Endodermal cell (in vitro differentiated cells): ENCODE measurements around the gene OTULIN. TPM values are rescaled to one million over a fixed set of nuclear protein-coding genes. Genes with fewer than 3 reads are reported as not detected.

Experiments used
- DNase-seq: peaks from one replicate; pipeline ENCODE4 v3.0.0-alpha.2; 2017
- H3K27ac ChIP-seq: 2 replicates; pipeline ENCODE4 v1.5.1; 2013; ENCODE audit warnings: mild to moderate bottlenecking, low read depth, low read length, moderate library complexity
- H3K27me3 ChIP-seq: 2 replicates; pipeline ENCODE4 v1.6.1; 2013; ENCODE audit warnings: mild to moderate bottlenecking, low read length, moderate library complexity; ENCODE audit not compliant: insufficient read depth, control insufficient read depth, poor library complexity, severe bottlenecking
- H3K36me3 ChIP-seq: 2 replicates; pipeline ENCODE4 v1.7.0; 2013; ENCODE audit warnings: mild to moderate bottlenecking, low read length, moderate library complexity; ENCODE audit not compliant: control insufficient read depth, insufficient read depth
- H3K4me1 ChIP-seq: one replicate; pipeline ENCODE4 v1.7.0; 2013; ENCODE audit warnings: low read length; ENCODE audit not compliant: control insufficient read depth, insufficient read depth
- H3K4me3 ChIP-seq: 2 replicates; pipeline ENCODE4 v1.5.1; 2013; ENCODE audit warnings: mild to moderate bottlenecking, low read length, moderate library complexity
- H3K9ac ChIP-seq: 2 replicates; pipeline ENCODE4 v1.6.1; 2013; ENCODE audit warnings: mild to moderate bottlenecking, low read length, moderate library complexity; ENCODE audit not compliant: poor library complexity, severe bottlenecking; ENCODE audit errors: extremely low read depth
- H3K9me3 ChIP-seq: 2 replicates; pipeline ENCODE4 v1.6.1; 2013; ENCODE audit warnings: mild to moderate bottlenecking, low read length, moderate library complexity; ENCODE audit not compliant: control insufficient read depth
- H3K27ac Mint-ChIP-seq: 2 replicates; pipeline ENCODE4 v1.8.0; 2020; ENCODE audit warnings: mixed read lengths
- H3K27me3 Mint-ChIP-seq: 2 replicates; pipeline ENCODE4 v1.8.0; 2021; ENCODE audit warnings: mild to moderate bottlenecking, mixed read lengths; ENCODE audit not compliant: insufficient read depth
- H3K36me3 Mint-ChIP-seq: 2 replicates; pipeline ENCODE4 v1.8.0; 2020; ENCODE audit warnings: low read depth, mixed read lengths
- H3K4me1 Mint-ChIP-seq: 2 replicates; pipeline ENCODE4 v1.8.0; 2020; ENCODE audit warnings: mixed read lengths
- H3K4me3 Mint-ChIP-seq: 2 replicates; pipeline ENCODE4 v1.8.0; 2020; ENCODE audit warnings: mild to moderate bottlenecking, moderate library complexity, mixed read lengths
- H3K9me3 Mint-ChIP-seq: 2 replicates; pipeline ENCODE4 v1.8.0; 2020; ENCODE audit warnings: mild to moderate bottlenecking, mixed read lengths
- CTCF ChIP-seq: fragments of 200-600 bp; sonication (generic); conservative IDR thresholded peaks from 2 replicates; pipeline ENCODE4 v1.5.0; 2021; ENCODE audit warnings: antibody characterized with exemption, mild to moderate bottlenecking
- WGBS, 2 experiments: methylation state at CpG; one replicate each; pipeline versions ENCODE4 v1.1.5 to v1.1.7; 2013; ENCODE audit warnings: missing lambda C conversion rate in 2 of 2, mixed read lengths in 1 of 2; ENCODE audit not compliant: insufficient coverage in 1 of 2, insufficient read length in 1 of 2; 5-methylcytosine and 5-hydroxymethylcytosine counted together
- total RNA-seq, 2 donors: library from RNA; stranded (reverse); fragmentation: NEBNext Ultra II Directional in 1 of 2; extraction: Animal tissue kit (Norgen Biotek cat#: 25700) in 1 of 2; gene quantifications; 2 replicates in 1 of 2; 3 replicates in 1 of 2; pipeline ENCODE4 v1.2.1, GENCODE V29; 2021

The OTULIN gene
- total RNA-seq, 2 donors from 2014 or later = 36.4 to 43.2 TPM

- H3K4me1 Mint-ChIP-seq = peaks cover 38% of the 10 kb centered on the region
- no peaks in the 10 kb centered on the region for H3K9me3 ChIP-seq
- peaks cover 16% of the 10 kb centered on the region for H3K4me1 ChIP-seq
- H3K27me3 Mint-ChIP-seq = no peaks in the 10 kb centered on the region
- H3K4me3 ChIP-seq = no peak overlapping the region
- H3K27me3 ChIP-seq = no peaks in the 10 kb centered on the region
- no peak overlapping the region for H3K9ac ChIP-seq
- 95 to 100% methylated on average over 1 to 3 of the region's 3 CpGs for WGBS, 2 experiments
- DNase-seq = no peak
- peaks cover 22% of the 10 kb centered on the region for H3K36me3 Mint-ChIP-seq
- TF ChIP-seq CTCF = no peak
- peaks cover 36% of the 10 kb centered on the region for H3K36me3 ChIP-seq
- H3K27ac Mint-ChIP-seq = no peak overlapping the region
- H3K27ac ChIP-seq = no peak overlapping the region
- H3K9me3 Mint-ChIP-seq = no peaks in the 10 kb centered on the region
- H3K4me3 Mint-ChIP-seq = no peak overlapping the region
Measured at GRCh38 chr5:14676320-14676719, 11.8 kb downstream of the OTULIN start.

- H3K27ac Mint-ChIP-seq = no peak overlapping the region
- no peak overlapping the region for H3K4me3 Mint-ChIP-seq
- H3K9me3 ChIP-seq = no peaks in the 10 kb centered on the region
- H3K9me3 Mint-ChIP-seq = no peaks in the 10 kb centered on the region
- H3K36me3 ChIP-seq = peaks cover 57% of the 10 kb centered on the region
- no peak overlapping the region for H3K27ac ChIP-seq
- no peak for DNase-seq
- peaks cover 39% of the 10 kb centered on the region for H3K36me3 Mint-ChIP-seq
- H3K27me3 ChIP-seq = no peaks in the 10 kb centered on the region
- H3K27me3 Mint-ChIP-seq = no peaks in the 10 kb centered on the region
- 94 to 100% methylated on average over 3 to 5 of the region's 5 CpGs for WGBS, 2 experiments
- H3K4me1 Mint-ChIP-seq = peaks cover 19% of the 10 kb centered on the region
- H3K9ac ChIP-seq = no peak overlapping the region
- H3K4me3 ChIP-seq = no peak overlapping the region
- no peak for TF ChIP-seq CTCF
- H3K4me1 ChIP-seq = peaks cover 12% of the 10 kb centered on the region
Measured at GRCh38 chr5:14678773-14679334, 14.3 kb downstream of the OTULIN start.

- no peaks in the 10 kb centered on the region for H3K9me3 ChIP-seq
- H3K4me3 Mint-ChIP-seq = no peak overlapping the region
- H3K4me3 ChIP-seq = no peak overlapping the region
- H3K4me1 Mint-ChIP-seq = peaks cover 13% of the 10 kb centered on the region
- H3K36me3 ChIP-seq = peaks cover 63% of the 10 kb centered on the region
- H3K27me3 ChIP-seq = no peaks in the 10 kb centered on the region
- TF ChIP-seq CTCF = no peak
- WGBS, 2 experiments = 96 to 100% methylated on average over 1 of the region's 1 CpG
- peaks cover 40% of the 10 kb centered on the region for H3K36me3 Mint-ChIP-seq
- H3K9ac ChIP-seq = no peak overlapping the region
- H3K27ac ChIP-seq = no peak overlapping the region
- H3K4me1 ChIP-seq = peaks cover 10% of the 10 kb centered on the region
- H3K27ac Mint-ChIP-seq = no peak overlapping the region
- no peaks in the 10 kb centered on the region for H3K9me3 Mint-ChIP-seq
- no peak for DNase-seq
- no peaks in the 10 kb centered on the region for H3K27me3 Mint-ChIP-seq
Measured at GRCh38 chr5:14679595-14679994, 15.1 kb downstream of the OTULIN start.
